Fibroblast of peridontal ligament (primary cell): ENCODE measurements around the gene DND1.
A peak's percentile ranks its signal among the peaks of the same experiment; 100 is the strongest.
"Not testable (repeated sequence)": the region's sequence is repeated elsewhere in the genome, so short reads cannot be mapped to it uniquely, and the experiment has no call there.

Experiments used
- DNase-seq: peaks from one replicate; pipeline ENCODE4 v3.0.0-alpha.2; 2010; ENCODE audit errors: extremely low read depth

The DND1 gene

GRCh38 chr5:140672455-140673186 is 755 bp downstream of the DND1 start:
- DNase-seq = no peak

- DNase-seq = no peak
These were observed 1.8 kb downstream of the DND1 start for GRCh38 chr5:140671472-140672125.

GRCh38 chr5:140671035-140671434 is 2.3 kb downstream of the DND1 start:
- not testable (repeated sequence) for DNase-seq

GRCh38 chr5:140664359-140665119 is 8.8 kb downstream of the DND1 start, which contains the start of gene WDR55:
Gene WDR55, plus strand, starts transcription at chr5:140664904. Its CDS starts 9 bp downstream, at chr5:140664913.
- peak; percentile 83 for DNase-seq

- no peak for DNase-seq
These were observed 9.4 kb downstream of the DND1 start for GRCh38 chr5:140664030-140664358.

GRCh38 chr5:140660371-140660770 is 13.0 kb downstream of the DND1 start:
- DNase-seq = not testable (repeated sequence)

GRCh38 chr5:140658870-140659269 is 14.5 kb downstream of the DND1 start:
- DNase-seq = no peak

- peak; percentile 16 for DNase-seq
These were observed 26.3 kb downstream of the DND1 start for GRCh38 chr5:140647042-140647419.

GRCh38 chr5:140642718-140643117 is 30.7 kb downstream of the DND1 start:
- DNase-seq = peak; percentile 94

- no peak for DNase-seq
These were observed 31.7 kb downstream of the DND1 start for GRCh38 chr5:140641716-140642115.

- peak; percentile 95 for DNase-seq
These were observed 34.0 kb downstream of the DND1 start, which contains the start of gene TMCO6 for GRCh38 chr5:140639148-140639981. Gene TMCO6, plus strand, starts transcription at chr5:140639451. Its CDS starts 77 bp downstream, at chr5:140639528.

GRCh38 chr5:140638898-140639147 is 34.6 kb downstream of the DND1 start:
- DNase-seq = not testable (repeated sequence)

GRCh38 chr5:140637371-140638100 is 35.8 kb downstream of the DND1 start:
- no peak for DNase-seq

GRCh38 chr5:140635291-140636257 is 37.8 kb downstream of the DND1 start:
- DNase-seq = no peak

- no peak for DNase-seq
These were observed 39.3 kb downstream of the DND1 start for GRCh38 chr5:140634103-140634502.

GRCh38 chr5:140633501-140633900 is 39.9 kb downstream of the DND1 start:
- DNase-seq = no peak

- DNase-seq = peak; percentile 34
These were observed 40.3 kb downstream of the DND1 start, which contains the start of gene CD14 for GRCh38 chr5:140633021-140633471. Gene CD14, minus strand, starts transcription at chr5:140633175. Its CDS starts 104 bp downstream, at chr5:140633071.

GRCh38 chr5:140632366-140633020 is 40.9 kb downstream of the DND1 start:
- DNase-seq = peak; percentile 36

- DNase-seq = no peak
These were observed 41.5 kb downstream of the DND1 start for GRCh38 chr5:140631831-140632365.
